ENCODE results near the gene TMED4. TPM values are rescaled to one million over a fixed set of nuclear protein-coding genes. Genes with fewer than 3 reads are reported as not detected.

Gene TMED4
- total RNA-seq, 1 donor: 90.1 TPM

- TF ChIP-seq, protein P1, sequence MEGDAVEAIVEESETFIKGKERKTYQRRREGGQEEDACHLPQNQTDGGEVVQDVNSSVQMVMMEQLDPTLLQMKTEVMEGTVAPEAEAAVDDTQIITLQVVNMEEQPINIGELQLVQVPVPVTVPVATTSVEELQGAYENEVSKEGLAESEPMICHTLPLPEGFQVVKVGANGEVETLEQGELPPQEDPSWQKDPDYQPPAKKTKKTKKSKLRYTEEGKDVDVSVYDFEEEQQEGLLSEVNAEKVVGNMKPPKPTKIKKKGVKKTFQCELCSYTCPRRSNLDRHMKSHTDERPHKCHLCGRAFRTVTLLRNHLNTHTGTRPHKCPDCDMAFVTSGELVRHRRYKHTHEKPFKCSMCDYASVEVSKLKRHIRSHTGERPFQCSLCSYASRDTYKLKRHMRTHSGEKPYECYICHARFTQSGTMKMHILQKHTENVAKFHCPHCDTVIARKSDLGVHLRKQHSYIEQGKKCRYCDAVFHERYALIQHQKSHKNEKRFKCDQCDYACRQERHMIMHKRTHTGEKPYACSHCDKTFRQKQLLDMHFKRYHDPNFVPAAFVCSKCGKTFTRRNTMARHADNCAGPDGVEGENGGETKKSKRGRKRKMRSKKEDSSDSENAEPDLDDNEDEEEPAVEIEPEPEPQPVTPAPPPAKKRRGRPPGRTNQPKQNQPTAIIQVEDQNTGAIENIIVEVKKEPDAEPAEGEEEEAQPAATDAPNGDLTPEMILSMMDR (IDR thresholded peaks at IDR 0.05; ENCODE audit: extremely low read depth, low read depth, low read length): no peak
- H3K36me3 ChIP-seq (ENCODE audit: insufficient read depth, low read length): peaks cover 67% of the 10 kb centered on the region
These were observed 15.4 kb downstream of the TMED4 start for GRCh38 chr7:44566680-44567079.

DNA sequence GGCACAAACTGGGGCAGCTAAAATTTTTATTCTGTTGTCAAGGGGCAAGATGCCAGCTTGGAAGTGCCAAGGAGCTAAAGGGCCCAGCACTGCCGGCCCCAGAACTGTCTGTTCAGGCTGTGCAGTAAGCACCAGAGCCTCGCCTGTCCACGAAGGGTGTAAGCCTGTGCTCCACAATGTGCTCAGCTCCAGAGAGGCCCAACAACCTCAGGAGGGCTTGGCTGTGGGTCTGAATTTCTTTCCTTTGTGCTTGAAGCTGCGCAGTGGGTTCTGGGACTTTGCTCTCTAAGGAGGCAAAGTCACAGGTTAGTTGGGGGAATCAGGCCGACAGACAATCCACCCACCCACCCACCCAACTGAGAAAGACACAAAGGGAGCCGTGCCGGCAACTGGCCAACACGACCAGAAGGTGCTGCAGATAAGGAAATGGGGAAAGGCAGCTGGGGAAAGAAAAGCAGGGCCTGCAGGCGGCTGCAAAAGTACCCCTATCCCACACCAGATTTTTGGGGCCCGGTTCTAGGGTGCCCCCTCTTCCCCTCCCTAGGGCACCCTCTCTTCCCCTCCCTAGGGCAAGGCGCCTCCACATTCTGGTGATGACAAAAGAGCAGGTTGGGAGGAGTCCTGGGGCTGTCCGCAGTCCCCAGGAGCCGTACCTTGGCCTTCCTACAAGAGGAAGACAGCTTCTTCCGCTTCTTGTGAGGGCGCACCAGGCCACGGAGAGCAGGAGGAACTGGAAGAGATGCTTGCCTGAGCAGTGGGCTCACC lies 16.1 kb downstream of the TMED4 start:
- Histone ChIP-seq H3K27ac (ENCODE audit: low read depth, low read length) (no peak overlapping the region), H3K9me3 (ENCODE audit: low read depth, low read length) (no peaks in the 10 kb centered on the region), H3K36me3 (ENCODE audit: insufficient read depth, low read length) (peaks cover 60% of the 10 kb centered on the region), H3K27me3 (ENCODE audit: insufficient read depth, low read length) (no peaks in the 10 kb centered on the region), H3K79me2 (ENCODE audit: insufficient read depth, low read length) (peaks cover 11% of the 10 kb centered on the region), H4K20me1 (ENCODE audit: insufficient read depth, low read length) (peaks cover 29% of the 10 kb centered on the region), H3K4me3 (ENCODE audit: insufficient read depth, low read length) (no peak overlapping the region), H2AFZ (ENCODE audit: low read length) (no peak overlapping the region), H3K4me1 (ENCODE audit: insufficient read depth, low read length) (peaks cover 3% of the 10 kb centered on the region), H3K4me2 (ENCODE audit: insufficient read depth, low read length) (no peak overlapping the region)
- no peak for DNase-seq (ENCODE audit: insufficient read length, low spot score, missing footprints)
- TF ChIP-seq, protein P1 (IDR thresholded peaks at IDR 0.05; ENCODE audit: extremely low read depth, low read depth, low read length): no peak

More at GRCh38 chr7:44566680-44567079, 15.4 kb downstream of the TMED4 start:
- Histone ChIP-seq H3K4me1 (ENCODE audit: insufficient read depth, low read length) (peaks cover 3% of the 10 kb centered on the region), H4K20me1 (ENCODE audit: insufficient read depth, low read length) (peaks cover 29% of the 10 kb centered on the region), H3K4me3 (ENCODE audit: insufficient read depth, low read length) (no peak overlapping the region), H3K27me3 (ENCODE audit: insufficient read depth, low read length) (no peaks in the 10 kb centered on the region), H3K4me2 (ENCODE audit: insufficient read depth, low read length) (no peak overlapping the region), H3K79me2 (ENCODE audit: insufficient read depth, low read length) (peaks cover 17% of the 10 kb centered on the region), H3K9me3 (ENCODE audit: low read depth, low read length) (no peaks in the 10 kb centered on the region), H2AFZ (ENCODE audit: low read length) (no peak overlapping the region), H3K27ac (ENCODE audit: low read depth, low read length) (no peak overlapping the region)
- no peak for DNase-seq (ENCODE audit: insufficient read length, low spot score, missing footprints)

GRCh38 chr7:44565097-44565794 lies 16.8 kb downstream of the TMED4 start:
- Histone ChIP-seq H3K79me2 (ENCODE audit: insufficient read depth, low read length) (peaks cover 8% of the 10 kb centered on the region), H3K4me3 (ENCODE audit: insufficient read depth, low read length) (no peak overlapping the region), H4K20me1 (ENCODE audit: insufficient read depth, low read length) (peaks cover 29% of the 10 kb centered on the region), H3K4me2 (ENCODE audit: insufficient read depth, low read length) (no peak overlapping the region), H3K27me3 (ENCODE audit: insufficient read depth, low read length) (no peaks in the 10 kb centered on the region), H3K4me1 (ENCODE audit: insufficient read depth, low read length) (peaks cover 3% of the 10 kb centered on the region), H2AFZ (ENCODE audit: low read length) (no peak overlapping the region), H3K9me3 (ENCODE audit: low read depth, low read length) (no peaks in the 10 kb centered on the region), H3K27ac (ENCODE audit: low read depth, low read length) (no peak overlapping the region), H3K36me3 (ENCODE audit: insufficient read depth, low read length) (peaks cover 53% of the 10 kb centered on the region)
- TF ChIP-seq, protein P1 (IDR thresholded peaks at IDR 0.05; ENCODE audit: extremely low read depth, low read depth, low read length): peak; percentile 91
- DNase-seq (ENCODE audit: insufficient read length, low spot score, missing footprints): peak; percentile 92

GRCh38 chr7:44564606-44565005 lies 17.4 kb downstream of the TMED4 start:
- Histone ChIP-seq H3K4me1 (ENCODE audit: insufficient read depth, low read length) (peaks cover 3% of the 10 kb centered on the region), H3K36me3 (ENCODE audit: insufficient read depth, low read length) (peaks cover 47% of the 10 kb centered on the region), H3K9me3 (ENCODE audit: low read depth, low read length) (no peaks in the 10 kb centered on the region), H3K27me3 (ENCODE audit: insufficient read depth, low read length) (no peaks in the 10 kb centered on the region), H3K27ac (ENCODE audit: low read depth, low read length) (no peak overlapping the region), H4K20me1 (ENCODE audit: insufficient read depth, low read length) (peaks cover 23% of the 10 kb centered on the region), H3K4me2 (ENCODE audit: insufficient read depth, low read length) (no peak overlapping the region), H3K4me3 (ENCODE audit: insufficient read depth, low read length) (no peak overlapping the region), H2AFZ (ENCODE audit: low read length) (no peak overlapping the region), H3K79me2 (ENCODE audit: insufficient read depth, low read length) (peaks cover 3% of the 10 kb centered on the region)
- TF ChIP-seq, protein P1 (IDR thresholded peaks at IDR 0.05; ENCODE audit: extremely low read depth, low read depth, low read length): no peak
- no peak for DNase-seq (ENCODE audit: insufficient read length, low spot score, missing footprints)

Data from osteoblast (primary cell).